NB4 (cell line): ENCODE data around the gene MIER1.

ENCODE experiments used
- DNase-seq: peaks from one replicate; pipeline ENCODE4 v3.0.0; 2010; ENCODE audit warnings: low read depth
- H3K4me3 ChIP-seq: one replicate; pipeline ENCODE4 v1.5.1; 2011; ENCODE audit warnings: mild to moderate bottlenecking, low read depth, low read length, moderate library complexity
- CTCF ChIP-seq: IDR thresholded peaks from one replicate; pipeline ENCODE4 v1.5.1; 2012; ENCODE audit warnings: low read depth, low read length
- MAX ChIP-seq: IDR thresholded peaks from 2 replicates; pipeline ENCODE4 v1.6.1; 2011; ENCODE audit warnings: low read depth, low read length
- MYC ChIP-seq: IDR thresholded peaks from 2 replicates; pipeline ENCODE4 v1.6.1; 2011; ENCODE audit warnings: low read depth, low read length
- POLR2A ChIP-seq: IDR thresholded peaks from 2 replicates; pipeline ENCODE4 v1.6.1; 2011; ENCODE audit warnings: mild to moderate bottlenecking; ENCODE audit not compliant: insufficient read length; ENCODE audit errors: extremely low read depth

Gene MIER1

GRCh38 chr1:67031121-67031858 is 106.5 kb downstream of the MIER1 start:
- no peak overlapping the region for H3K4me3 ChIP-seq
- TF ChIP-seq CTCF (no peak), MYC (no peak), MAX (no peak), POLR2A (no peak)
- DNase-seq, result no peak

- DNase-seq, result no peak
- no peak overlapping the region for H3K4me3 ChIP-seq
- TF ChIP-seq MYC (no peak), POLR2A (no peak), MAX (no peak), CTCF (no peak)
Observed at GRCh38 chr1:67031859-67032247, 107.1 kb downstream of the MIER1 start.
